ENCODE results near the gene YIPF1. TPM values are rescaled to one million over a fixed set of nuclear protein-coding genes. Genes with fewer than 3 reads are reported as not detected.
"Not testable (repeated sequence)": the region's sequence is repeated elsewhere in the genome, so short reads cannot be mapped to it uniquely, and the experiment has no call there.

The YIPF1 gene
- total RNA-seq, 1 experiment from 2014 or later: 21.1 TPM

- H3K9ac ChIP-seq (ENCODE audit: low read length); H2AFZ ChIP-seq (ENCODE audit: low read length); CTCF ChIA-PET; H4K20me1 ChIP-seq (ENCODE audit: low read length); H3K27me3 ChIP-seq (ENCODE audit: low read length); H3K27ac ChIP-seq (ENCODE audit: low read length); H3K4me3 ChIP-seq (ENCODE audit: low read length); ATAC-seq; BruUV-seq (replicated peaks); POLR2A ChIA-PET (ENCODE audit: unreplicated experiment); H3K4me2 ChIP-seq (ENCODE audit: low read length); intact Hi-C loops (cut with micrococcal nuclease); H3K9me2 ChIP-seq (replicated peaks; ENCODE audit: low read length); DNase-seq; H3K9me3 ChIP-seq (ENCODE audit: low read length); H3F3A ChIP-seq (ENCODE audit: low read length, unreplicated experiment): not testable (repeated sequence)
- Histone ChIP-seq H3K36me3 (ENCODE audit: low read depth, low read length) (peaks cover 48% of the 10 kb centered on the region), H3K79me2 (ENCODE audit: low read length) (peaks cover 66% of the 10 kb centered on the region), H3K4me1 (ENCODE audit: insufficient read depth, low read length) (peaks cover 16% of the 10 kb centered on the region)
Observed at GRCh38 chr1:53815484-53815883, 74.1 kb downstream of the YIPF1 start.

GRCh38 chr1:53811414-53811851 lies 78.2 kb downstream of the YIPF1 start:
- no peaks in the 10 kb centered on the region for H3F3A ChIP-seq (ENCODE audit: low read length, unreplicated experiment)
- DNase-seq (peak; percentile 42), ATAC-seq (no peak; the same call in 1 of the 2 replicates)
- H3K27ac ChIP-seq (ENCODE audit: low read length): peak overlapping the region; percentile 69
- H3K4me1 ChIP-seq (ENCODE audit: insufficient read depth, low read length): peaks cover 41% of the 10 kb centered on the region
- H3K79me2 ChIP-seq (ENCODE audit: low read length): peaks cover 61% of the 10 kb centered on the region
- H3K9me2 ChIP-seq (replicated peaks; ENCODE audit: low read length): no peaks in the 10 kb centered on the region
- no TSS peak for BruUV-seq (replicated peaks)
- no peak overlapping the region for H3K4me2 ChIP-seq (ENCODE audit: low read length)
- no peaks in the 10 kb centered on the region for H4K20me1 ChIP-seq (ENCODE audit: low read length)
- no peaks in the 10 kb centered on the region for H3K9me3 ChIP-seq (ENCODE audit: low read length)
- ChIA-PET CTCF (no interaction called here), POLR2A (ENCODE audit: unreplicated experiment) (no interaction called here)
- no peak overlapping the region for H3K4me3 ChIP-seq (ENCODE audit: low read length)
- TF ChIP-seq EZH2 (IDR thresholded peaks at IDR 0.05; ENCODE audit: low read length, unreplicated experiment): no peak
- TF ChIP-seq CTCF (conservative IDR thresholded peaks at IDR 0.05; ENCODE audit: low read depth, low read length): peak; percentile 59
- no peak for TF ChIP-seq EZH2phosphoT487 (IDR thresholded peaks at IDR 0.05; ENCODE audit: borderline replicate concordance, low read length)
- H3K36me3 ChIP-seq (ENCODE audit: low read depth, low read length): peaks cover 31% of the 10 kb centered on the region
- intact Hi-C loops (cut with micrococcal nuclease): no loop called here
- H3K9ac ChIP-seq (ENCODE audit: low read length): peak overlapping the region; percentile 43
- H3K27me3 ChIP-seq (ENCODE audit: low read length): no peaks in the 10 kb centered on the region
- H2AFZ ChIP-seq (ENCODE audit: low read length): no peak overlapping the region

GRCh38 chr1:53810497-53810896 lies 79.1 kb downstream of the YIPF1 start:
- Histone ChIP-seq H3F3A (ENCODE audit: low read length, unreplicated experiment) (no peaks in the 10 kb centered on the region), H3K4me3 (ENCODE audit: low read length) (no peak overlapping the region), H3K9me2 (replicated peaks; ENCODE audit: low read length) (no peaks in the 10 kb centered on the region), H3K4me1 (ENCODE audit: insufficient read depth, low read length) (peaks cover 42% of the 10 kb centered on the region), H3K9ac (ENCODE audit: low read length) (no peak overlapping the region), H2AFZ (ENCODE audit: low read length) (no peak overlapping the region), H3K79me2 (ENCODE audit: low read length) (peaks cover 52% of the 10 kb centered on the region), H3K27ac (ENCODE audit: low read length) (peak overlapping the region; percentile 69), H3K27me3 (ENCODE audit: low read length) (no peaks in the 10 kb centered on the region), H3K9me3 (ENCODE audit: low read length) (no peaks in the 10 kb centered on the region), H4K20me1 (ENCODE audit: low read length) (no peaks in the 10 kb centered on the region), H3K36me3 (ENCODE audit: low read depth, low read length) (peaks cover 36% of the 10 kb centered on the region), H3K4me2 (ENCODE audit: low read length) (no peak overlapping the region)
- no peak for TF ChIP-seq EZH2 (IDR thresholded peaks at IDR 0.05; ENCODE audit: low read length, unreplicated experiment)
- TF ChIP-seq EZH2phosphoT487 (IDR thresholded peaks at IDR 0.05; ENCODE audit: borderline replicate concordance, low read length): no peak
- no peak for TF ChIP-seq CTCF (conservative IDR thresholded peaks at IDR 0.05; ENCODE audit: low read depth, low read length)
- no TSS peak for BruUV-seq (replicated peaks)
- ChIA-PET POLR2A (ENCODE audit: unreplicated experiment) (no interaction called here), CTCF (no interaction called here)
- no peak for ATAC-seq
- intact Hi-C loops (cut with micrococcal nuclease): no loop called here
- DNase-seq: no peak

Data from PC-3 (cell line).